LNCaP clone FGC (cell line): ENCODE data around the gene GABRR3.
A peak's percentile ranks its signal among the peaks of the same experiment; 100 is the strongest.

Experiments
- DNase-seq: peaks from one replicate; pipeline ENCODE4 v3.0.0-alpha.2; 2011; ENCODE audit warnings: low read depth
- H3K4me3 ChIP-seq: 2 replicates; pipeline ENCODE4 v1.5.1; 2011; ENCODE audit warnings: mild to moderate bottlenecking, low read depth, low read length, control low read depth
- TF ChIP-seq, protein P1 (sequence below): IDR thresholded peaks from 2 replicates; pipeline ENCODE4 v1.5.1; 2012; ENCODE audit warnings: mild to moderate bottlenecking; ENCODE audit not compliant: control insufficient read depth, insufficient read depth; ENCODE audit errors: extremely low read depth

Gene GABRR3

DNA sequence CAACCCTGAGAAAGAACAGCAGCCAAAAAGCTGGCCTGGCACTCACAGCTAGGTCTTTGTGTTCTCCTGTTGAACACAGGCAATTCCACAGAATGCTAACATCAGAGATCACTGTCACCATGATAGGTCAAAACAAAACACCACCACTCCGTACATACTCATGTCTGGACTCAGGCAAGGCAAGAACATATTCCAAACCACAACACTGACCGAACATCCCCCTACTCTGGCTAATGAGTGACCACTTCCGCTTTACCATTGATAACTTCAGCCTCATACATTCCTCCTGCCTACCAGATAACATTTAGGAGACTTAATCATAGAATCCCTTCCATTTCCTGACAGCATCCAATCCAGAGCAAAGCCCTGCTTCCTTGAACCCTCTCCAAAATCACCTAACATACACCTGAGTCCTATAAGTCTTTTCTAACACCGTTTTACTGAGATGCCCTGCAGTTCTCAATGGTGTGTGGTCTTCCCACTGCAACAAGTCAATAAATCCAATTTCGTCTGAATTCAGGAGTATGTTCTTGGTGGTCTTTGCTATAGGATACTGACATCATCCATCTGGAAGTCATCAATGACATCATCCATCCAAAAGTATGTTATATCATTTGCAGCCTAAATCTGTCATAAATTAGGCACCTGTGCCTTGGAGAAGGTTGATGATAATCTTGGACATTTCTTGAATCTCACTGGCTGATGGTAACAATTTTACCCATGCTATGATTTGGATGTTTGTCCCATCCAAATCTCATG is 86.6 kb downstream of the GABRR3 start:
- H3K4me3 ChIP-seq = no peak overlapping the region
- TF ChIP-seq, protein P1, sequence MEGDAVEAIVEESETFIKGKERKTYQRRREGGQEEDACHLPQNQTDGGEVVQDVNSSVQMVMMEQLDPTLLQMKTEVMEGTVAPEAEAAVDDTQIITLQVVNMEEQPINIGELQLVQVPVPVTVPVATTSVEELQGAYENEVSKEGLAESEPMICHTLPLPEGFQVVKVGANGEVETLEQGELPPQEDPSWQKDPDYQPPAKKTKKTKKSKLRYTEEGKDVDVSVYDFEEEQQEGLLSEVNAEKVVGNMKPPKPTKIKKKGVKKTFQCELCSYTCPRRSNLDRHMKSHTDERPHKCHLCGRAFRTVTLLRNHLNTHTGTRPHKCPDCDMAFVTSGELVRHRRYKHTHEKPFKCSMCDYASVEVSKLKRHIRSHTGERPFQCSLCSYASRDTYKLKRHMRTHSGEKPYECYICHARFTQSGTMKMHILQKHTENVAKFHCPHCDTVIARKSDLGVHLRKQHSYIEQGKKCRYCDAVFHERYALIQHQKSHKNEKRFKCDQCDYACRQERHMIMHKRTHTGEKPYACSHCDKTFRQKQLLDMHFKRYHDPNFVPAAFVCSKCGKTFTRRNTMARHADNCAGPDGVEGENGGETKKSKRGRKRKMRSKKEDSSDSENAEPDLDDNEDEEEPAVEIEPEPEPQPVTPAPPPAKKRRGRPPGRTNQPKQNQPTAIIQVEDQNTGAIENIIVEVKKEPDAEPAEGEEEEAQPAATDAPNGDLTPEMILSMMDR = no peak
- no peak for DNase-seq

DNA sequence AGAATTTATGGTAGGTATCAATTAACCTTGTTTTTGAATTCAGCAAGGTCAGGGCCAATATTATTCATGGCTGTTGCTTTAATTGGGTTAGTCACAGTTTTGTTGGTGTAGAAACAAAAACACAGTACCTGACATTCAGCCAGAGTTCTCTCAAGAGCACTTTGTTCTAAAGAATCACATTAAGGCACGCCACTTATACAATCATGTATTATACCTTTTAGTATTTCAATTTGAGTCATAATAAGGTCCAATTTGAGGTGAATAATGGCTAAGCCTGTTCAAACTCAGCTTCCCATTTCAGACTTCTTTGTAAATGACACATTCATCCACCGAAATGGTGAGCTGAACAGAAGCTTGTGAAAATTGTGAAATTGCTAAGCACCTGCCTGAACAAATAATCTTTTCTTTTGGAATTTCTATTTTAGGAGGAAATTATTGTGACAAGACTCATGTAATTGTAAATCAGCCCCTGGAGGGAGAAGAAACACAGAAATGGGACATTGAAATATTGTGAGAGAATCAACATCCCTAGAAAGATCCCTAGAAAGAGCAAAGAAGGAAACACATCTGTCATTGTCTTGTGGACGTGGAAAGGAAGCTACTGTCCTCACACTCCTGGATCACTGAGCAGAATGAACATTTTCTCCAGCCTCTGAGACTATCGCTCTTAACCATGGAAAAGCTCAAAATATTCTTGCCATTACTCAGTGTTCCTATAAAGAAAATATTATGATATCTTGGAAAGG is 92.1 kb downstream of the GABRR3 start:
- no peak for DNase-seq
- no peak overlapping the region for H3K4me3 ChIP-seq
- TF ChIP-seq, protein P1 = no peak

GRCh38 chr3:97940034-97940433 is 95.1 kb downstream of the GABRR3 start:
- H3K4me3 ChIP-seq = no peak overlapping the region
- TF ChIP-seq, protein P1 = peak; percentile 34; the same call in 1 of the 2 replicates
- DNase-seq = no peak

GRCh38 chr3:97939401-97939800 is 95.7 kb downstream of the GABRR3 start:
- TF ChIP-seq, protein P1 = no peak
- no peak for DNase-seq
- H3K4me3 ChIP-seq = no peak overlapping the region

DNA sequence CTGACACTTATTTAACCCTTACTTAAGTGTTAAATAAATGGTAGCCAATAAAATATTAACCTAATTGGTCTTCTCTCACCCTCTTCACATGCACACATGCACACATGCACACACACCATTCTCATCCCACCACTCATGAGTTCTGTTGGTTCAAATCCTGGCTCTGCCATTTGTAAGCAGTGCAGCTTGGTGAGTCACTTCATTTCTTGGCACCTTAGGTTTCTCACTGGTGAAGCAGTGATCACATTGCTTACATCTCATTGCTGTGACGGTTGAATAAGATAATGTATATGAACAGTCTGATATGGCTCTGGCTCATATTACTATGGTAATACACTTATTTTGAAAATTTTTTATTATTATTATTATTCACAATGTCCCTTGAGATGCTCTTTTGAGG is 96.7 kb downstream of the GABRR3 start:
- no peak overlapping the region for H3K4me3 ChIP-seq
- TF ChIP-seq, protein P1 = no peak
- no peak for DNase-seq

GRCh38 chr3:97937205-97937604 is 97.9 kb downstream of the GABRR3 start:
- no peak overlapping the region for H3K4me3 ChIP-seq
- no peak for DNase-seq
- TF ChIP-seq, protein P1 = no peak
